Natural killer cell (primary cell): ENCODE data around the gene CR2. TPM values are rescaled to one million over a fixed set of nuclear protein-coding genes. Genes with fewer than 3 reads are reported as not detected.

Experiments used
- ATAC-seq, 3 donors: fragments of 150-1000 bp in 2 of 3; fragments of 200-7000 bp in 1 of 3; cut with Tn5 transposase; 1 replicate in 1 of 3; 2 replicates in 2 of 3; pipeline ENCODE4 v1.10.0; 2021; ENCODE audit warnings: mild to moderate bottlenecking in 2 of 3, moderate library complexity in 2 of 3
- DNase-seq, 2 donors: peaks; one replicate each; pipeline versions ENCODE4 v3.0.0 to v3.0.0-alpha.2; 2013 to 2021; ENCODE audit warnings: mixed read lengths in 1 of 2
- H3K27ac ChIP-seq: one replicate; pipeline ENCODE4 v1.5.1; 2013; ENCODE audit warnings: mild to moderate bottlenecking, low read length
- H3K27me3 ChIP-seq: one replicate; pipeline ENCODE4 v1.6.1; 2013; ENCODE audit warnings: low read length; ENCODE audit not compliant: control insufficient read depth, insufficient read depth
- H3K36me3 ChIP-seq: one replicate; pipeline ENCODE4 v1.6.1; 2013; ENCODE audit warnings: low read length; ENCODE audit not compliant: control insufficient read depth, insufficient read depth
- H3K4me1 ChIP-seq: one replicate; pipeline ENCODE4 v1.6.1; 2013; ENCODE audit warnings: low read length; ENCODE audit not compliant: control insufficient read depth, insufficient read depth
- H3K4me3 ChIP-seq: one replicate; pipeline ENCODE4 v1.5.1; 2013; ENCODE audit warnings: low read length
- H3K9me3 ChIP-seq: one replicate; pipeline ENCODE4 v1.6.1; 2013; ENCODE audit warnings: low read length; ENCODE audit not compliant: control insufficient read depth, insufficient read depth
- H3K27ac Mint-ChIP-seq, 2 donors: one replicate each; pipeline ENCODE4 v1.8.0; 2022; ENCODE audit warnings: mild to moderate bottlenecking in 2 of 2, mixed read lengths in 2 of 2, moderate library complexity in 1 of 2
- H3K27me3 Mint-ChIP-seq, 2 donors: one replicate each; pipeline ENCODE4 v1.8.0; 2022; ENCODE audit warnings: low read depth in 2 of 2, mixed read lengths in 2 of 2
- H3K36me3 Mint-ChIP-seq: one replicate; pipeline ENCODE4 v1.8.0; 2022; ENCODE audit warnings: mixed read lengths
- H3K4me1 Mint-ChIP-seq, 2 donors: one replicate each; pipeline ENCODE4 v1.8.0; 2022; ENCODE audit warnings: mixed read lengths in 2 of 2
- H3K4me3 Mint-ChIP-seq: one replicate; pipeline ENCODE4 v1.8.0; 2022; ENCODE audit warnings: mild to moderate bottlenecking, moderate library complexity, mixed read lengths
- H3K9me3 Mint-ChIP-seq, 2 donors: one replicate each; pipeline ENCODE4 v1.8.0; 2022; ENCODE audit warnings: mixed read lengths in 2 of 2
- CTCF ChIP-seq: fragments of 200-600 bp; IDR thresholded peaks from one replicate; pipeline ENCODE4 v1.8.0; 2022; ENCODE audit warnings: antibody characterized with exemption
- WGBS: methylation state at CpG from one replicate; pipeline ENCODE4 v1.1.7; 2013; ENCODE audit warnings: missing lambda C conversion rate; ENCODE audit not compliant: insufficient coverage; 5-methylcytosine and 5-hydroxymethylcytosine counted together
- intact Hi-C: fragments of 100-400 bp; cut with micrococcal nuclease; formaldehyde crosslinking; loops from one replicate; pipeline ENCODE4 v1.14.2; 2022
- total RNA-seq, 4 donors: library from RNA; stranded (reverse); fragments of 120-200 nt in 1 of 4; gene quantifications; one replicate each; pipeline versions ENCODE4 v1.2.3 to v1.2.4, GENCODE V29; 2013 to 2022

The CR2 gene
- total RNA-seq, 3 donors from 2014 or later (not counting 1 experiment from before 2014, with no cell fraction given) = 0.19 to 0.48 (median 0.29) TPM

DNA sequence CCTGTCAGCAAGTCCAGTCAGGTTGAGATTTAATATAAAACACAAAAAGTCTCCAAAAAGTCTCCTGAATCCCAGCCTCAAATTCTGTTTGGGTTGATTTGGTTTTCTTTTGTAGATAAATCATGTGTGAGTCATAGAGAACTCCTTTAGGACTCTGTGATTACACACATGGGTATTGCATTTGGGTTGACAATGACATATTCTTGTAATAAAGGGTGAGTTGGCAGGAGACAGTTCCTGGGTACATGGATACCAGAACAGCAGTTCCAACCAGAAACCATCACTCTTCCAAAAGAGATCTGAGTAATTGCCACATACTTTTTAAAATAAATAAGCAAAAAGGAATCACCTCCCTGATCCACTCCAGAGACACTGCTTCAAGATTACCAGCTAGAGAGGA, 8.9 kb downstream of the CR2 start:
- Mint-ChIP-seq H3K36me3 (no peaks in the 10 kb centered on the region), H3K27ac (no peak overlapping the region), H3K9me3 (no peaks in the 10 kb centered on the region), H3K4me3 (no peak overlapping the region), H3K4me1 (no peaks in the 10 kb centered on the region), H3K27me3 (peaks cover 8 to 38% of the 10 kb centered on the region in 2 donors)
- ATAC-seq = no peak
- no peaks in the 10 kb centered on the region for H3K36me3 ChIP-seq
- TF ChIP-seq CTCF = no peak
- H3K4me3 ChIP-seq = no peak overlapping the region
- H3K27me3 ChIP-seq = no peaks in the 10 kb centered on the region
- no peak overlapping the region for H3K27ac ChIP-seq
- no peaks in the 10 kb centered on the region for H3K4me1 ChIP-seq
- DNase-seq = no peak
- H3K9me3 ChIP-seq = no peaks in the 10 kb centered on the region
- intact Hi-C loops = no loop called here

DNA sequence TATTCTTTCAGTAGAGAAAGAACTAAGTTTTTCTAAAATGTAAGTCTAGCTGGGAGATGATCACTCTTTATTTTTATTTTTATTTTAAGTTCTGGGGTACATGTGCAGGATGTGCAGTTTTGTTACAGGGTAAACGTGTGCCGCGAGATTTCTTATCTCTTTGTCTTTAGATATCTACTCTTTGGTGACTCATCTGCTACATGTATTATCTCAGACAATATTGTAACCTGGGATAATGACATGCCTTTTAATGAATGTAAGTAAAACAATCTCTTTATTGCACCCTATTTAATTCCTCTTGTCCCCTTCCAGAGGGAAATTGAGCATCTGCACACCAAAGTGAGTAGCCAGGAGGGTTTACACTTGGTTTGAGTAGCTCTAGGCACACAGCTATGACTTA, 9.4 kb downstream of the CR2 start:
- no peaks in the 10 kb centered on the region for H3K4me1 Mint-ChIP-seq
- DNase-seq (no peak), ATAC-seq (no peak)

GRCh38 chr1:207470927-207471326, 16.8 kb downstream of the CR2 start:
- Mint-ChIP-seq H3K4me3 (no peak overlapping the region), H3K36me3 (no peaks in the 10 kb centered on the region), H3K27me3 (peaks cover 6 to 20% of the 10 kb centered on the region in 2 donors), H3K9me3 (no peaks in the 10 kb centered on the region), H3K27ac (no peak overlapping the region), H3K4me1 (peaks cover 0 to 4% of the 10 kb centered on the region in 2 donors)
- Histone ChIP-seq H3K36me3 (no peaks in the 10 kb centered on the region), H3K27ac (no peak overlapping the region), H3K4me3 (no peak overlapping the region), H3K27me3 (no peaks in the 10 kb centered on the region), H3K4me1 (no peaks in the 10 kb centered on the region), H3K9me3 (no peaks in the 10 kb centered on the region)
- intact Hi-C loops = no loop called here
- TF ChIP-seq CTCF = no peak
- 44% methylated on average over 2 of the region's 2 CpGs for WGBS
- peak in 1 of 2 donors; percentile 61 for DNase-seq
- ATAC-seq = peak; percentile 31 to 78 (median 60)

More for the DNA sequence above, 9.4 kb downstream of the CR2 start:
- Histone ChIP-seq H3K27me3 (no peaks in the 10 kb centered on the region), H3K4me1 (no peaks in the 10 kb centered on the region), H3K4me3 (no peak overlapping the region), H3K9me3 (no peaks in the 10 kb centered on the region), H3K27ac (no peak overlapping the region), H3K36me3 (no peaks in the 10 kb centered on the region)
- no peak overlapping the region for H3K27ac Mint-ChIP-seq
- WGBS = 96% methylated on average over 3 of the region's 3 CpGs
- H3K36me3 Mint-ChIP-seq = no peaks in the 10 kb centered on the region
- intact Hi-C loops = no loop called here
- no peaks in the 10 kb centered on the region for H3K9me3 Mint-ChIP-seq
- no peak overlapping the region for H3K4me3 Mint-ChIP-seq
- H3K27me3 Mint-ChIP-seq = peaks cover 8 to 42% of the 10 kb centered on the region in 2 donors
- no peak for TF ChIP-seq CTCF

GRCh38 chr1:207474210-207474609, 20.1 kb downstream of the CR2 start:
- Mint-ChIP-seq H3K27me3 (peaks cover 3 to 17% of the 10 kb centered on the region in 2 donors), H3K27ac (no peak overlapping the region)
- no peak for TF ChIP-seq CTCF

More at GRCh38 chr1:207474210-207474609, 20.1 kb downstream of the CR2 start:
- Histone ChIP-seq H3K36me3 (no peaks in the 10 kb centered on the region), H3K9me3 (no peaks in the 10 kb centered on the region), H3K27ac (no peak overlapping the region), H3K4me3 (no peak overlapping the region), H3K27me3 (no peaks in the 10 kb centered on the region), H3K4me1 (no peaks in the 10 kb centered on the region)
- H3K9me3 Mint-ChIP-seq = no peaks in the 10 kb centered on the region
- no peaks in the 10 kb centered on the region for H3K36me3 Mint-ChIP-seq
- DNase-seq (no peak), ATAC-seq (no peak)
- no peak overlapping the region for H3K4me3 Mint-ChIP-seq
- peaks cover 0 to 4% of the 10 kb centered on the region in 2 donors for H3K4me1 Mint-ChIP-seq
- intact Hi-C loops = no loop called here
- 100% methylated on average over 1 of the region's 1 CpG for WGBS
